ENCODE data around the gene DHRS9. TPM values are rescaled to one million over a fixed set of nuclear protein-coding genes. Genes with fewer than 3 reads are reported as not detected.

Gene DHRS9
- total RNA-seq, 2 donors from 2014 or later, result 102 to 144 TPM

- H3K27me3 ChIP-seq, result no peaks in the 10 kb centered on the region
- no peaks in the 10 kb centered on the region for H3K9me3 ChIP-seq
- TF ChIP-seq CTCF (IDR thresholded peaks at IDR 0.05), result no peak
- H3K27ac ChIP-seq, result no peak overlapping the region
- no peaks in the 10 kb centered on the region for H3K36me3 ChIP-seq
- no peak for DNase-seq
- no peaks in the 10 kb centered on the region for H3K4me1 ChIP-seq
- intact Hi-C loops (cut with DNase I), result no loop called here
- no peak overlapping the region for H3K4me3 ChIP-seq
- no peak overlapping the region for H3K9ac ChIP-seq (ENCODE audit: low read depth in 2 of 2, low read length in 2 of 2)
These were observed 4.8 kb downstream of the DHRS9 start for GRCh38 chr2:169073963-169074751.

GRCh38 chr2:169077674-169078240, 8.4 kb downstream of the DHRS9 start:
- Histone ChIP-seq H3K4me1 (no peaks in the 10 kb centered on the region), H3K9ac (ENCODE audit: low read depth in 2 of 2, low read length in 2 of 2) (no peak overlapping the region), H3K27ac (no peak overlapping the region), H3K9me3 (no peaks in the 10 kb centered on the region), H3K36me3 (no peaks in the 10 kb centered on the region), H3K27me3 (no peaks in the 10 kb centered on the region), H3K4me3 (no peak overlapping the region)
- no peak for DNase-seq
- TF ChIP-seq CTCF (IDR thresholded peaks at IDR 0.05), result no peak
- intact Hi-C loops (cut with DNase I), result no loop called here

GRCh38 chr2:169080250-169081069, 11.1 kb downstream of the DHRS9 start:
- H3K4me1 ChIP-seq, result no peaks in the 10 kb centered on the region
- H3K9ac ChIP-seq (ENCODE audit: low read depth in 2 of 2, low read length in 2 of 2), result no peak overlapping the region
- DNase-seq, result no peak
- H3K4me3 ChIP-seq, result no peak overlapping the region
- TF ChIP-seq CTCF (IDR thresholded peaks at IDR 0.05), result no peak
- intact Hi-C loops (cut with DNase I), result no loop called here
- H3K36me3 ChIP-seq, result no peaks in the 10 kb centered on the region
- H3K9me3 ChIP-seq, result no peaks in the 10 kb centered on the region
- H3K27me3 ChIP-seq, result no peaks in the 10 kb centered on the region
- no peak overlapping the region for H3K27ac ChIP-seq

- DNase-seq, result no peak
- no peak overlapping the region for H3K9ac ChIP-seq (ENCODE audit: low read depth in 2 of 2, low read length in 2 of 2)
- H3K27ac ChIP-seq, result no peak overlapping the region
- no peaks in the 10 kb centered on the region for H3K36me3 ChIP-seq
- no peak overlapping the region for H3K4me3 ChIP-seq
- TF ChIP-seq CTCF (IDR thresholded peaks at IDR 0.05), result no peak
- intact Hi-C loops (cut with DNase I), result no loop called here
- no peaks in the 10 kb centered on the region for H3K4me1 ChIP-seq
- H3K9me3 ChIP-seq, result no peaks in the 10 kb centered on the region
- H3K27me3 ChIP-seq, result no peaks in the 10 kb centered on the region
These were observed 12.2 kb downstream of the DHRS9 start for GRCh38 chr2:169081551-169081950.

- DNase-seq, result no peak
- intact Hi-C loops (cut with DNase I), result no loop called here
- H3K4me1 ChIP-seq, result no peaks in the 10 kb centered on the region
- no peaks in the 10 kb centered on the region for H3K9me3 ChIP-seq
- no peak overlapping the region for H3K4me3 ChIP-seq
- TF ChIP-seq CTCF (IDR thresholded peaks at IDR 0.05), result no peak
- H3K36me3 ChIP-seq, result no peaks in the 10 kb centered on the region
- H3K9ac ChIP-seq (ENCODE audit: low read depth in 2 of 2, low read length in 2 of 2), result no peak overlapping the region
- H3K27ac ChIP-seq, result no peak overlapping the region
- no peaks in the 10 kb centered on the region for H3K27me3 ChIP-seq
These were observed 13.6 kb downstream of the DHRS9 start for GRCh38 chr2:169082995-169083394.

Data from colonic mucosa (tissue), 4 donors.